Neuronal stem cell (in vitro differentiated cells): Measurements from ENCODE around the gene SPAG8.

Experiments used
- DNase-seq: peaks from one replicate; pipeline ENCODE4 v3.0.0-alpha.2; 2013; ENCODE audit warnings: low spot score
- H2AFZ ChIP-seq: one replicate; pipeline ENCODE4 v1.6.1; 2013; ENCODE audit warnings: mild to moderate bottlenecking, low read length, inconsistent platforms
- H2AK5ac ChIP-seq: 2 replicates; pipeline ENCODE4 v1.6.1; 2013; ENCODE audit warnings: low read depth, mild to moderate bottlenecking, inconsistent platforms, low read length, moderate library complexity, mixed read lengths
- H2BK120ac ChIP-seq: 2 replicates; pipeline ENCODE4 v1.6.1; 2013; ENCODE audit warnings: low read depth, mild to moderate bottlenecking, inconsistent platforms, low read length, moderate library complexity, mixed read lengths
- H2BK12ac ChIP-seq: one replicate; pipeline ENCODE4 v1.6.1; 2013; ENCODE audit warnings: low read length, inconsistent platforms
- H2BK15ac ChIP-seq: 2 replicates; pipeline ENCODE4 v1.6.1; 2013; ENCODE audit warnings: mild to moderate bottlenecking, low read length, inconsistent platforms, mixed read lengths
- H2BK5ac ChIP-seq: one replicate; pipeline ENCODE4 v1.6.1; 2013; ENCODE audit warnings: inconsistent platforms, mild to moderate bottlenecking, low read length, moderate library complexity
- H3K14ac ChIP-seq: one replicate; pipeline ENCODE4 v1.6.1; 2013; ENCODE audit warnings: low read length, inconsistent platforms
- H3K18ac ChIP-seq: 2 replicates; pipeline ENCODE4 v1.6.1; 2013; ENCODE audit warnings: low read length, inconsistent platforms
- H3K23ac ChIP-seq: 2 replicates; pipeline ENCODE4 v1.6.1; 2013; ENCODE audit warnings: low read depth, mild to moderate bottlenecking, mixed read lengths, low read length, inconsistent platforms; ENCODE audit not compliant: poor library complexity
- H3K27ac ChIP-seq: replicated peaks from 3 replicates; pipeline ENCODE4 v1.5.1; 2013; ENCODE audit warnings: low read length, inconsistent platforms
- H3K27me3 ChIP-seq, 3 experiments: 2 replicates each; pipeline ENCODE4 v1.6.1; 2013; ENCODE audit warnings: low read length in 3 of 3, mild to moderate bottlenecking in 2 of 3, inconsistent platforms in 1 of 3, low read depth in 1 of 3, mixed read lengths in 1 of 3, moderate library complexity in 1 of 3; ENCODE audit not compliant: control insufficient read depth in 3 of 3, insufficient read depth in 3 of 3
- H3K36me3 ChIP-seq, 2 donors: replicated peaks in 1 of 2; 2 replicates each; pipeline ENCODE4 v1.6.1; 2013; ENCODE audit warnings: low read length in 2 of 2; ENCODE audit not compliant: control insufficient read depth in 2 of 2, insufficient read depth in 2 of 2
- H3K4ac ChIP-seq: 2 replicates; pipeline ENCODE4 v1.6.1; 2013; ENCODE audit warnings: inconsistent platforms, mild to moderate bottlenecking, low read length, moderate library complexity
- H3K4me1 ChIP-seq, 2 donors: 1 replicate in 1 of 2; 2 replicates in 1 of 2; pipeline ENCODE4 v1.6.1; 2013; ENCODE audit warnings: low read length in 2 of 2, low read depth in 1 of 2; ENCODE audit not compliant: control insufficient read depth in 2 of 2, insufficient read depth in 1 of 2
- H3K4me2 ChIP-seq: one replicate; pipeline ENCODE4 v1.6.1; 2013; ENCODE audit warnings: mild to moderate bottlenecking, low read length, inconsistent platforms; ENCODE audit not compliant: insufficient read depth, poor library complexity, severe bottlenecking
- H3K4me3 ChIP-seq, 2 donors: 2 replicates each; pipeline ENCODE4 v1.5.1; 2013; ENCODE audit warnings: low read length in 2 of 2, mild to moderate bottlenecking in 2 of 2, inconsistent platforms in 1 of 2, moderate library complexity in 1 of 2
- H3K79me1 ChIP-seq: one replicate; pipeline ENCODE4 v1.6.1; 2013; ENCODE audit warnings: low read depth, mild to moderate bottlenecking, inconsistent platforms, low read length, moderate library complexity
- H3K9ac ChIP-seq: one replicate; pipeline ENCODE4 v1.6.1; 2013; ENCODE audit warnings: mild to moderate bottlenecking, low read depth, low read length, inconsistent platforms; ENCODE audit not compliant: poor library complexity
- H3K9me3 ChIP-seq, 2 donors: replicated peaks in 1 of 2; 2 replicates each; pipeline versions ENCODE3 to v1.6.1; 2013; ENCODE audit warnings: low read length in 2 of 2, mild to moderate bottlenecking in 2 of 2, inconsistent platforms in 1 of 2, low read depth in 1 of 2, mixed read lengths in 1 of 2, moderate library complexity in 1 of 2; ENCODE audit not compliant: control insufficient read depth in 2 of 2, insufficient read depth in 1 of 2
- H4K8ac ChIP-seq: one replicate; pipeline ENCODE4 v1.6.1; 2013; ENCODE audit warnings: low read depth, mild to moderate bottlenecking, inconsistent platforms, low read length, moderate library complexity
- H4K91ac ChIP-seq: one replicate; pipeline ENCODE4 v1.6.1; 2013; ENCODE audit warnings: low read length, low read depth, mild to moderate bottlenecking, inconsistent platforms; ENCODE audit not compliant: poor library complexity
- WGBS, 2 donors: extraction: QIAGEN DNeasy Blood & Tissue Kit; methylation state at CpG; one replicate each; pipeline ENCODE4 v1.1.7; 2013; ENCODE audit warnings: missing lambda C conversion rate in 2 of 2, mixed read lengths in 1 of 2; ENCODE audit not compliant: insufficient read length in 2 of 2, insufficient replicate concordance in 1 of 2; ENCODE audit errors: extremely low coverage in 2 of 2; 5-methylcytosine and 5-hydroxymethylcytosine counted together

Gene SPAG8

GRCh38 chr9:35847792-35848572, 35.9 kb upstream of the SPAG8 start:
- Histone ChIP-seq H4K8ac (no peak overlapping the region), H3K4me3 (no peak overlapping the region), H2AK5ac (no peak overlapping the region), H3K79me1 (no peaks in the 10 kb centered on the region), H2BK15ac (no peak overlapping the region), H3K9me3 (peaks cover 0 to 1% of the 10 kb centered on the region in 2 donors), H3K27ac (no peak overlapping the region), H2BK12ac (no peak overlapping the region), H2BK5ac (no peak overlapping the region), H2BK120ac (no peak overlapping the region), H3K4me2 (no peak overlapping the region), H3K27me3 (peaks cover 0 to 21% (median 0%) of the 10 kb centered on the region in 3 experiments), H3K23ac (no peak overlapping the region), H3K4me1 (peaks cover 0 to 10% of the 10 kb centered on the region in 2 donors), H4K91ac (no peak overlapping the region), H3K14ac (no peak overlapping the region), H3K36me3 (peaks cover 9 to 44% of the 10 kb centered on the region in 2 donors), H2AFZ (no peak overlapping the region), H3K4ac (no peak overlapping the region), H3K18ac (no peak overlapping the region), H3K9ac (no peak overlapping the region)
- DNase-seq, result no peak
- no CpG with 5 or more reads among the region's 4 CpGs for WGBS, 2 donors

GRCh38 chr9:35845824-35846771, 34.0 kb upstream of the SPAG8 start:
- Histone ChIP-seq H3K14ac (peak overlapping the region; percentile 91), H3K9ac (peak overlapping the region; percentile 74), H2BK5ac (peak overlapping the region; percentile 42), H3K4ac (no peak overlapping the region), H4K8ac (no peak overlapping the region), H3K9me3 (peaks cover 0 to 1% of the 10 kb centered on the region in 2 donors), H2BK15ac (no peak overlapping the region), H3K23ac (peak overlapping the region; percentile 82), H3K27ac (no peak overlapping the region), H3K36me3 (peaks cover 9 to 56% of the 10 kb centered on the region in 2 donors), H3K4me2 (peak overlapping the region; percentile 45), H2BK120ac (no peak overlapping the region), H3K27me3 (peaks cover 0 to 21% (median 0%) of the 10 kb centered on the region in 3 experiments), H3K79me1 (no peaks in the 10 kb centered on the region), H4K91ac (no peak overlapping the region), H3K4me1 (peaks cover 0 to 10% of the 10 kb centered on the region in 2 donors), H3K4me3 (peak overlapping the region in 1 of 2 donors; percentile 65), H2AFZ (no peak overlapping the region), H2BK12ac (no peak overlapping the region), H3K18ac (peak overlapping the region; percentile 66), H2AK5ac (no peak overlapping the region)
- no peak for DNase-seq
- WGBS, 2 donors, result no CpG with 5 or more reads among the region's 53 CpGs

- H3K27ac ChIP-seq, result no peak overlapping the region
- no peak for DNase-seq
Observed at GRCh38 chr9:35844628-35845270, 32.7 kb upstream of the SPAG8 start.

More at GRCh38 chr9:35844628-35845270, 32.7 kb upstream of the SPAG8 start:
- no peak overlapping the region for H2AK5ac ChIP-seq
- no peak overlapping the region for H2BK120ac ChIP-seq
- no peak overlapping the region for H2BK15ac ChIP-seq
- peaks cover 0 to 21% (median 0%) of the 10 kb centered on the region in 3 experiments for H3K27me3 ChIP-seq
- no peak overlapping the region for H2AFZ ChIP-seq
- H3K14ac ChIP-seq, result no peak overlapping the region
- H3K23ac ChIP-seq, result no peak overlapping the region
- H3K4ac ChIP-seq, result no peak overlapping the region
- H2BK12ac ChIP-seq, result no peak overlapping the region
- H3K9me3 ChIP-seq, result peaks cover 0 to 1% of the 10 kb centered on the region in 2 donors
- no peak overlapping the region for H3K9ac ChIP-seq
- H3K4me1 ChIP-seq, result peaks cover 0 to 10% of the 10 kb centered on the region in 2 donors
- H4K91ac ChIP-seq, result no peak overlapping the region
- no peaks in the 10 kb centered on the region for H3K79me1 ChIP-seq
- H2BK5ac ChIP-seq, result no peak overlapping the region
- H3K4me3 ChIP-seq, result no peak overlapping the region
- H3K18ac ChIP-seq, result no peak overlapping the region
- no CpG with 5 or more reads among the region's 7 CpGs for WGBS, 2 donors
- no peak overlapping the region for H4K8ac ChIP-seq
- H3K36me3 ChIP-seq, result peaks cover 9 to 52% of the 10 kb centered on the region in 2 donors
- no peak overlapping the region for H3K4me2 ChIP-seq
